Esophagus muscularis mucosa (tissue), 4 donors: ENCODE measurements around the gene RTL10. TPM values are rescaled to one million over a fixed set of nuclear protein-coding genes. Genes with fewer than 3 reads are reported as not detected.

ENCODE experiments used
- DNase-seq: peaks from one replicate; pipeline ENCODE4 v3.0.0-alpha.2; 2017; ENCODE audit errors: extremely low spot score
- H3K27ac ChIP-seq, 4 donors: fragments of 200-600 bp; sonication (generic); replicated peaks in 1 of 4; 1 replicate in 3 of 4; 2 replicates in 1 of 4; pipeline ENCODE4 v1.5.1; 2016 to 2019; ENCODE audit warnings: mild to moderate bottlenecking in 1 of 4
- H3K27me3 ChIP-seq, 4 donors: fragments of 200-600 bp; sonication (generic); one replicate each; pipeline versions ENCODE4 v1.5.1 to v1.6.0; 2016 to 2019
- H3K36me3 ChIP-seq, 4 donors: fragments of 200-600 bp; sonication (generic); one replicate each; pipeline ENCODE4 v1.5.1; 2016 to 2019
- H3K4me1 ChIP-seq, 4 donors: fragments of 200-600 bp; sonication (generic); one replicate each; pipeline ENCODE4 v1.5.1; 2016 to 2019
- H3K4me3 ChIP-seq, 4 donors: fragments of 200-600 bp; sonication (generic); 1 replicate in 2 of 4; 2 replicates in 2 of 4; pipeline ENCODE4 v1.5.1; 2016 to 2019; ENCODE audit warnings: mild to moderate bottlenecking in 4 of 4, moderate library complexity in 1 of 4
- H3K9me3 ChIP-seq, 4 donors: fragments of 200-600 bp; sonication (generic); 1 replicate in 3 of 4; 2 replicates in 1 of 4; pipeline ENCODE4 v1.5.1; 2016 to 2019
- CTCF ChIP-seq, 3 experiments: fragments of 200-600 bp in 2 of 3; fragments of 450-650 bp in 1 of 3; sonication (generic) in 2 of 3; IDR thresholded peaks; one replicate each; pipeline ENCODE4 v1.5.1; 2017 to 2019; ENCODE audit warnings: antibody characterized with exemption in 3 of 3, mild to moderate bottlenecking in 2 of 3, moderate library complexity in 1 of 3
- EP300 ChIP-seq: sonication (generic); formaldehyde crosslinking; IDR thresholded peaks from one replicate; pipeline ENCODE4 v1.6.1; 2017; ENCODE audit warnings: antibody characterized with exemption
- POLR2A ChIP-seq: fragments of 450-650 bp; IDR thresholded peaks from one replicate; pipeline ENCODE4 v1.6.1; 2017; ENCODE audit warnings: antibody characterized with exemption, moderate library complexity, mild to moderate bottlenecking, low read depth
- POLR2AphosphoS5 ChIP-seq, 2 donors: sonication (generic); formaldehyde crosslinking; IDR thresholded peaks; one replicate each; pipeline ENCODE4 v1.6.1; 2017; ENCODE audit warnings: antibody characterized with exemption in 2 of 2
- WGBS: methylation state at CpG from one replicate; pipeline ENCODE4 v1.1.5; 2018; 5-methylcytosine and 5-hydroxymethylcytosine counted together
- intact Hi-C: fragments of 100-400 bp; cut with DNase I; formaldehyde crosslinking; loops from one replicate; pipeline ENCODE4 v1.15.1; 2023
- total RNA-seq, 4 donors: library from RNA; depleted of rRNA; stranded (reverse); fragments of >200 nt; gene quantifications; one replicate each; pipeline versions ENCODE4 v1.1.0 to v1.2.1, GENCODE V29; 2016

RTL10 gene
- total RNA-seq, 4 donors from 2014 or later, result 5.6 to 14.8 (median 11.1) TPM

DNA sequence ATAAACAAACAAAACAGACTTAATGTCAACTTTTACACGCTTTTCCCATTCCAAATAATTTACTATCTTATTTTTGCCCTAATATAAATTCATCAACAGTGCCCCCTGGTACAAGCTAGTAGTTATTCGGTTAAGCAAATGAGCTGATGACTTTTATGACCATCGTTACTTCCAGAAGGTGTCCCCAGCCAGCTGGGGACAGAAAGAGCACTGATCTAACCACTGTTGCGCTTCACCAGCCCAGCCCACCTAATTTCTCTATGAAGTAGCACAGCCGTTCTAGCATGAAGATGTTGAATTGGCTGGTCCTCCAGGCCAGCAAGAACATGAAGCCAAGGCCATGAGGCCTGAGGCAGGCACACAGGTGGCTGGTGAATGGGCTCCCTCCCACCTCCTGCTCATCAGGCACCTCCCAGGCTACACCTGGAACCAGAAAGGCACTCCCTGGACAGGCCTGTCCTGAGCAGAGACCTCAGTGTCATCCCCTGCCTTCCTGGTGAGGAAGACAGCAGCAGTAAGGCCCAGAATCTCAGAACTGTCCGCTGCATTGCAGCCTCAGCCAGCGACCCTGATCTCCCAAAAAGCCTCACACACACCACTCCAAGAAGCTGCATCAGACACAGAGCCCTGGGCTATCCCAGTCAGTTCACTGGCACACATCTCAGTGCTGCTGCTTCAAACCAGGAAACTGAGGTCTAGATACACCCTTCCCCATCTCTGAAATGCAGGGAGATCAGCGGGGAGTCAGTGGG is 12.9 kb downstream of the RTL10 start:
- no peak for TF ChIP-seq CTCF (IDR thresholded peaks at IDR 0.05)
- TF ChIP-seq POLR2AphosphoS5 (IDR thresholded peaks at IDR 0.05), result no peak
- TF ChIP-seq EP300, result no peak
- no peak for TF ChIP-seq POLR2A
- H3K9me3 ChIP-seq, result no peaks in the 10 kb centered on the region
- H3K4me3 ChIP-seq, result no peak overlapping the region
- H3K27ac ChIP-seq, result no peak overlapping the region
- no peak for DNase-seq
- no peaks in the 10 kb centered on the region for H3K27me3 ChIP-seq
- H3K4me1 ChIP-seq, result peaks cover 22 to 28% (median 26%) of the 10 kb centered on the region in 4 donors
- H3K36me3 ChIP-seq, result peaks cover 0 to under 1% (median 0%) of the 10 kb centered on the region in 4 donors
- WGBS, result 91% methylated on average over 7 of the region's 8 CpGs
- intact Hi-C loops, result loop anchor here (10.0 kb wide), 1 partner anchor 77 kb away; the partner anchor contains the start of gene TBX1

- WGBS, result 95% methylated on average over 6 of the region's 6 CpGs
- no peak for DNase-seq
- TF ChIP-seq EP300 (no peak), CTCF (IDR thresholded peaks at IDR 0.05) (no peak), POLR2AphosphoS5 (IDR thresholded peaks at IDR 0.05) (no peak), POLR2A (no peak)
- H3K4me1 ChIP-seq, result peaks cover 22 to 28% (median 26%) of the 10 kb centered on the region in 4 donors
- H3K36me3 ChIP-seq, result no peaks in the 10 kb centered on the region
- no peaks in the 10 kb centered on the region for H3K9me3 ChIP-seq
- intact Hi-C loops, result loop anchor here (10.0 kb wide), 1 partner anchor 76 kb away; the partner anchor contains the start of gene TBX1
- H3K4me3 ChIP-seq, result no peak overlapping the region
- no peak overlapping the region for H3K27ac ChIP-seq
- no peaks in the 10 kb centered on the region for H3K27me3 ChIP-seq
Observed at GRCh38 chr22:19840955-19841640, 13.6 kb downstream of the RTL10 start.

- Histone ChIP-seq H3K36me3 (no peaks in the 10 kb centered on the region), H3K4me3 (no peak overlapping the region), H3K4me1 (peaks cover 18 to 25% (median 22%) of the 10 kb centered on the region in 4 donors), H3K27ac (no peak overlapping the region), H3K9me3 (no peaks in the 10 kb centered on the region), H3K27me3 (no peaks in the 10 kb centered on the region)
- TF ChIP-seq POLR2A, result no peak
- no peak for TF ChIP-seq CTCF (IDR thresholded peaks at IDR 0.05)
- no peak for DNase-seq
- intact Hi-C loops, result loop anchor here (10.0 kb wide), 1 partner anchor 75 kb away; the partner anchor contains the start of gene TBX1
- 81% methylated on average over 4 of the region's 4 CpGs for WGBS
Observed at GRCh38 chr22:19840059-19840458, 14.6 kb downstream of the RTL10 start.

GRCh38 chr22:19837915-19838314 is 16.8 kb downstream of the RTL10 start:
- H3K4me3 ChIP-seq, result no peak overlapping the region
- peaks cover 0 to 4% (median 2%) of the 10 kb centered on the region in 4 donors for H3K4me1 ChIP-seq
- no peak for DNase-seq
- H3K27ac ChIP-seq, result no peak overlapping the region
- 93% methylated on average over 6 of the region's 6 CpGs for WGBS
- intact Hi-C loops, result no loop called here
- no peaks in the 10 kb centered on the region for H3K9me3 ChIP-seq
- H3K36me3 ChIP-seq, result no peaks in the 10 kb centered on the region
- H3K27me3 ChIP-seq, result no peaks in the 10 kb centered on the region
- no peak for TF ChIP-seq POLR2AphosphoS5 (IDR thresholded peaks at IDR 0.05)

- H3K27me3 ChIP-seq, result no peaks in the 10 kb centered on the region
- no peaks in the 10 kb centered on the region for H3K36me3 ChIP-seq
- no peak overlapping the region for H3K27ac ChIP-seq
- H3K4me1 ChIP-seq, result no peaks in the 10 kb centered on the region
- no peak for TF ChIP-seq POLR2A
- no peak for TF ChIP-seq POLR2AphosphoS5 (IDR thresholded peaks at IDR 0.05)
- TF ChIP-seq CTCF (IDR thresholded peaks at IDR 0.05), result no peak
- TF ChIP-seq EP300, result no peak
- H3K4me3 ChIP-seq, result no peak overlapping the region
- no peaks in the 10 kb centered on the region for H3K9me3 ChIP-seq
- intact Hi-C loops, result no loop called here
- DNase-seq, result no peak
Observed at GRCh38 chr22:19836512-19836911, 18.2 kb downstream of the RTL10 start.
